ENCODE measurements around the gene DHRS13.
"Not testable (repeated sequence)": the region's sequence is repeated elsewhere in the genome, so short reads cannot be mapped to it uniquely, and the experiment has no call there.

DHRS13 gene

DNA sequence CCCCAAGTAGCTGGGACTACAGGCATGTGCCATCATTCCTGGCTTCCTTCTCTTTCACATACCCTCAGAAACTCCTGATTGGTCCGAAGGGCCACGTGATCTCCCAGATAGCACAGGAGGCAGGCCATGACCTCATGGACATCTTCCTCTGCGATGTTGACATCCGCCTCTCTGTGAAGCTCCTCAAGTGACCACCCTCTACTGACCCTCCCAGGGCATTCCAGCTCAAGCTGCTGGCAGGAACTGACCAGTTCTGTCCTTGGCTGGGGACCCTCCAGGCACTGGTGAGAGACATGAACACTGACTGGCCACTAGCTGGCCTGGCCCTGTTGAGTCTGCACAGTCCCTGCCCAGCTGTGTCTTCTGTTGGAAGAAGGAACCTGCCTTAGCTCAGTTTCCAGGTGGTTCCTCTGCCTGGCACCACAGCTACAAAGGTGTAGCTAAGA is 42.5 kb downstream of the DHRS13 start:
- DNase-seq: no peak

DNA sequence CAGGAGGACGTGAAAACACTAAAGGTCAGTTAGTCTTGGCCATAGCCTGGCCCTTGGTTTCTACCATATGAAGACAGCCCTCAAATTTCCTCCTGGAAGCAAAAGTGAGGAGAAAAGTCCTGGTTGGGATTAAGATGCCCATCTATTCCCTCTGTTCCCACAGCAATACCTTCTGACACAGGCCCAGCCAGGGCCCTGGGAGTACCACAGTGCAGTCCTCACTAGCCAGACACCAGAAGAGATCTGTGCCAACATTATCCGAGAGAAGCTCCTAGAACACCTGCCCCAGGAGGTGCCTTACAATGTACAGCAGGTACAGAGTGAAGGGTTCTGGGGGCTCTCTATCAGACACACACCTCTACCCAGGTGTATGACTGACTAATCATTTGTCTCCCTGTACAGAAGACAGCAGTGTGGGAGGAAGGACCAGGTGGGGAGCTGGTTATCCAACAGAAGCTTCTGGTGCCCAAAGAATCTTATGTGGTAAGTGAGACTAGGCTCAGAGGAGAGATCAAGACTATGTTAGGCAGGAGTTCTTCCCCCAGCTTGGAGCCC is 44.0 kb downstream of the DHRS13 start:
- DNase-seq: no peak

DNA sequence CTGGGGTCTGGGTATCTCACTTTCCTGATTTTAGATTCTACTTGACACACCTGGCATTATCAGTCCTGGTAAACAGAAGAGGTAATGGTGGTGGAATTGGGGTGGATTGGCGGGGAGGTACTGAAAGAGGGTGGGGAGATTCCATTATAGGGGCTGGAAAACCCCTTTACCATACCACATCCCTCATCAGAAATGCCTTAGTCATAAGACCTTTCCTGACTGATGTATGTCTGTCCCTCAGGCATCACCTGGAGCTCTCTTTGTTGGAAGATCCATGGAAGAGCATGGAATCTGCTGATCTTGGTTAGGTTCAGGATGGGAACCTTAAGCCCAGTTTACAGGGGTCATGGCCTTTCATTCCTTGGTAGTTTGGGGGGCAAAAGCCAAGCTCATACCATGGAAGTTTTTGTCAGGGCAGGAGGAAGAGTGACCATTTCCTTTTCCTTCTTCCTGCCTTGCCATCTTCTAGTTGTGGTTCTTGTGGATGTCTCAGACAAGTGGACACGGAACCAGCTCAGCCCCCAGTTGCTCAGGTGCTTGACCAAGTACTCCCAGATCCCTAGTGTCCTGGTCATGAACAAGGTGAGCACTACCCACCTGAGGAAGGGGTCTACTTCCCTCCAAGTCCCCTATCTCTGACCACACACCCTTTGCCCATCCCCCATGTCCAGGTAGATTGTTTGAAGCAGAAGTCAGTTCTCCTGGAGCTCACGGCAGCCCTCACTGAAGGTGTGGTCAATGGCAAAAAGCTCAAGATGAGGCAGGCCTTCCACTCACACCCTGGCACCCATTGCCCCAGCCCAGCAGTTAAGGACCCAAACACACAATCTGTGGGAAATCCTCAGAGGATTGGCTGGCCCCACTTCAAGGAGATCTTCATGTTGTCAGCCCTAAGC is 44.7 kb downstream of the DHRS13 start:
- no peak for DNase-seq

DNA sequence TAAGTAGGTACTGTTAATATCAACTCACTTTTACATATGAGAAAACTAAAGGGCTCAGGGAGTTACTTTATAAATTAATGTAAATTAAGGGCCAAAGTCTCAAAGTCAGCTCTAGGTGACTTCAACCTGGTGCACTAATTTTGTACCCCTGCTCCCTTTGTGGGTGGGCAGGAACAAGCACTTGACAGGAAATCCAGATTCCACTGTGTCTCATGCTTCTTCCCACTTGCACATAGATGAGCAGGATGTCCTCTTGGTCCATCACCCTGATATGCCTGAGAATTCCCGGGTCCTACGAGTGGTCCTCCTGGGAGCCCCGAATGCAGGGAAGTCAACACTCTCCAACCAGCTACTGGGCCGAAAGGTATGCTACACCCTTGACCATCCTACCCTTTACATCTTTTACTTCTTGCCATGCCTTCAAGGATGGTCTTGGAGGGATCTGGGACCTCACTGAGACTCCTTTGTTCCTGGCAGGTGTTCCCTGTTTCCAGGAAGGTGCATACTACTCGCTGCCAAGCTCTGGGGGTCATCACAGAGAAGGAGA is 46.8 kb downstream of the DHRS13 start:
- DNase-seq: no peak

DNA sequence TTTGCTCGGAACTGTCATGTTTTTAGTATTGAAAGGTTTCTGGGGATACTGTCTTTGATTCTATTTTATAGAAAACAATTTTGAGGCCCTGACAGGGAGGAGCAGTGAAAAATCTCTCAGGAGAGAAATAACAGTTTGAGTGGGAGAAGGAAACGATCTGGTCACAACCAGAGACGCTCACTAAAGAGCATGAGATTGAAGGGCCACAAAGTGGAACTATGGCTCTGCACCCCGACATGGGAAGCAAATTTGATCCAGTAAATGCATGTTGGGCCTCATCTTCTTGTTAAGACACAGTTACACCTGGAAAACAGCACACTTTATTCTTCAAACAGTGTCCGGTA is 47.6 kb downstream of the DHRS13 start:
- no peak for DNase-seq

DNA sequence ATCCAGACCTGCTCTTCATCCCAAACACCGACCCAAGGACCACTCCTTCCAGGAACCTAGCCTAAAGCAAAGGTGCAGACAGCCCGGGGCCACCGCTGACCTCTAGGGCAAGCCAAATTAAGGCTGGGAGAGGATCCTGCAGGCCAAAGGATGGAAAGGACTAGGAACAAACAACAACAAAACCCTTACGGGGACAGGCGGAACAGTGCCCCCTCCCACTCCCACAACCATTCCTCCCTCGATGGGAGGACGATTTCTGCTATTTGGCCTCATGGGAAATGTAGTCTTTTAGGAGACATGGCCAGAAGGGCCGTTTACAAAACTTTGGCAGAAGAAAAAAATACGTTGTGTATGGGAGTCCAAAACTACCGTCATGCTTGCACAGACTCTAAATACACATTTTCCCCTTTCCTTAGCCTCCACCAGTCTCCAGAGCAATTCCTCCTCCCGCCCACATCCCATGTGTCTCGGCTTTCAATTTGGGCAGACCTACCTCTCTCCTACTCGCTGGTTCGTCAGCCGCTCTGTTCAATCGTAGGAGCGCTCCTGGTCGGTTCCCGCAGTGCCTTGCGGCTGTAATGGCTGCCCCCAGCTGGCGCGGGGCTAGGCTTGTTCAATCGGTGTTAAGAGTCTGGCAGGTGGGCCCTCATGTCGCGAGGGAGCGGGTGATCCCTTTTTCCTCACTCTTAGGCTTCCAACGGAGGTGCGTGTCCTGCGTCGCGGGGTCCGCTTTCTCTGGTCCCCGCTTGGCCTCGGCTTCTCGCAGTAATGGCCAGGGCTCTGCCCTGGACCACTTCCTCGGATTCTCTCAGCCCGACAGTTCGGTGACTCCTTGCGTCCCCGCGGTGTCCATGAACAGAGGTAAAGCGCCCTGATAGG is 48.2 kb downstream of the DHRS13 start, which contains the start of gene ERAL1:
TSS of gene ERAL1 (plus strand) at position 560 of the 879 bp plus-strand sequence. CDS start at position 579, 19 bp downstream.
- peak; percentile 88 for DNase-seq

DNA sequence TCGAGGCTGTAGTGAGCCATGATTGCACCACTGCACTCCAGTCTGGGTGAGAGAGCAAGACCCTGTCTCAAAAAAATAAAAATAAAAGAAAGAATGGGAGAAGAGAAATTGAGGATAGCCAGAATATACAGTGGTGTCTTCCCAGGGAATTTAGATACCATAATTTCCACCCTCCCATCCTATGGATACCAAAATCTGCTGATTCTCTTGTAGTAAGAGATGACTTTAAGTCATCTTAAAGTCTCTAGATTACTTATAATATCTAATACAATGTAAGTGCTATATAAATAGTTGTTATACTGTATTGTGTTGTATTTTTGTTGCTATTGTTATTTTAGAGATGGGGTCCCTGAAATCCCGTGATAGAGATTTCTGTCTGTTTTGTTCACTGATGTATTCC is 49.6 kb downstream of the DHRS13 start:
- DNase-seq: no peak

DNA sequence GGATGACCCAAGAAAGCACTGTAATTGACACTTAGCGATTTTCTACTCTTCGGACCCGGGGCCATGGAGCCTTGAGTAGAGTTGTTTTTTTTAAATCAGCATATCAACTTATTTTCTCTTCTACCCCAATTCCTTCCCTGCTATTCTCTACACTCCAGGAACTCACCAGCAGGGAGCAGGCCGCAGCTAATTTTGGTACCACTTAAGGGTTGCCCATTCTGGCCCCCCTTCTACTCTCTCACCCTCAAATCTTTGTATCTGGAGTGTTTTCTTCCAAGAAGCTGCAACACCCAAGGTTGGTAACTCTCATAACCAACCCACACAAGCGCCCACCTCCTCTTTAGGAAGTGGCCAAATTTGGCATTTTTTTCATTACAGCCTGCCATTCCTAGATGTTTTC is 53.6 kb downstream of the DHRS13 start:
- DNase-seq: no peak

DNA sequence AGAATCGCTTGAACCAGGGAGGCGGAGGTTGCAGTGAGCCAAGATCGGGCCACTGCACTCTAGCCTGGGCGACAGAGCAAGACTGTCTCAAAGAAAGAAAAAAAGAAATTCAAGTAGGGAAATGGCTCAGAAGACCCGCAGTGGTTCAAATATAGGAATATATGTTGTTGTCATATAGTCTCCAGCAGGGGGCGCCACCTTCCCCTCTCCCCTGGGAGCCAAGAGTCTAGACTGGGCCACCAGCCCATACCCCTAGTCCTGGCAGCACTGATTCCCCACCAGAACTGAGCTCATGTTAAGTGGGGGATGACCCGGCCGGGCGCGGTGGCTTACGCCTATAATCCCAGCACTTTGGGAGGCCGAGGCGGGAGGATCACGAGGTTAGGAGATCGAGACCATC is 54.2 kb downstream of the DHRS13 start:
- not testable (repeated sequence) for DNase-seq
